GM06990 (cell line): ENCODE data around the gene ETFB.

Source experiments
- DNase-seq: peaks from one replicate; pipeline ENCODE4 v3.0.0-alpha.2; 2011; ENCODE audit not compliant: insufficient read length; ENCODE audit errors: extremely low read depth
- H3K27me3 ChIP-seq: replicated peaks from 2 replicates; pipeline ENCODE4 v1.6.0; 2011; ENCODE audit warnings: low read length; ENCODE audit not compliant: control insufficient read depth, insufficient read depth
- H3K36me3 ChIP-seq: 2 replicates; pipeline ENCODE4 v1.5.1; 2011; ENCODE audit warnings: low read length; ENCODE audit not compliant: control insufficient read depth, insufficient read depth
- H3K4me3 ChIP-seq: replicated peaks from 2 replicates; pipeline ENCODE4 v1.5.1; 2011; ENCODE audit warnings: low read depth, mild to moderate bottlenecking, control low read depth, low read length
- CTCF ChIP-seq: IDR thresholded peaks from 2 replicates; pipeline ENCODE4 v1.5.1; 2011; ENCODE audit warnings: low read length, control low read depth, mild to moderate bottlenecking, inconsistent platforms; ENCODE audit not compliant: insufficient read depth, poor library complexity, severe bottlenecking

Gene ETFB

DNA sequence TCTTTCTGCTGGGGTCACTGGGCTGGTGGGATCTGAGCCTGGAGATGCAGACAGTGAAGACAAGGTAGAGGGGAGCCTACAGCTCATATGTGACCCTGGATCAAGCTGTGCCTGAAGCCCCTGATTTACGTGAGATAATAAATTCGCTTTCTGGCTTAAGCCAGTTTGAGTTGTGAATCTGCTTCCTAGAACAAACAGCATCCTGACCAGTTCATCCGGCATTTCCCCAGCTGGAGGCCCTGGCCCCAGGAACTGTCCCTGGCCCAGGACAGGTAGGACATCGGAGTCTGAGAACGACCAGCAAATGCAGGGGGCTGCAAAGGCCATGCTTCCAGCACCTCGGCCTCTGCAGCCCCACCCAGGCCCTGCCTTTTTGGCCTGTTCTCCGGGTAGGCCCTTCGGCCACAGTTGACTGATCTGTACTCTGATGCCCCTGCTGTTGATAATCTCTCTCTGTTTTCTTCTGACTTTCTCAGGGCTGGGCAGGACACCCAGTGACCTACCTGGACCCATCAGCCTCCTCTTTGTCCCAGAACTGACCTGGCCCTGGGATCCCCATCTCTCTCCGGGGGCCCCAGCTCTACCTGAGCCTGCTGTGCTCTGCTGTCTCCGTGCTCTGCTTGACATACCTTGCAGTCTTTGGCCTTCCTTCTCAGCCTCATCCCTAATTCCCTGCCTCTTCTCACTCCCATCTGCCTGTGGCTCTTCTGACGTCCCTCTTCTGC is 14.8 kb downstream of the ETFB start:
- Histone ChIP-seq H3K27me3 (no peaks in the 10 kb centered on the region), H3K4me3 (no peak overlapping the region), H3K36me3 (peaks cover 21% of the 10 kb centered on the region)
- no peak for DNase-seq
- no peak for TF ChIP-seq CTCF

DNA sequence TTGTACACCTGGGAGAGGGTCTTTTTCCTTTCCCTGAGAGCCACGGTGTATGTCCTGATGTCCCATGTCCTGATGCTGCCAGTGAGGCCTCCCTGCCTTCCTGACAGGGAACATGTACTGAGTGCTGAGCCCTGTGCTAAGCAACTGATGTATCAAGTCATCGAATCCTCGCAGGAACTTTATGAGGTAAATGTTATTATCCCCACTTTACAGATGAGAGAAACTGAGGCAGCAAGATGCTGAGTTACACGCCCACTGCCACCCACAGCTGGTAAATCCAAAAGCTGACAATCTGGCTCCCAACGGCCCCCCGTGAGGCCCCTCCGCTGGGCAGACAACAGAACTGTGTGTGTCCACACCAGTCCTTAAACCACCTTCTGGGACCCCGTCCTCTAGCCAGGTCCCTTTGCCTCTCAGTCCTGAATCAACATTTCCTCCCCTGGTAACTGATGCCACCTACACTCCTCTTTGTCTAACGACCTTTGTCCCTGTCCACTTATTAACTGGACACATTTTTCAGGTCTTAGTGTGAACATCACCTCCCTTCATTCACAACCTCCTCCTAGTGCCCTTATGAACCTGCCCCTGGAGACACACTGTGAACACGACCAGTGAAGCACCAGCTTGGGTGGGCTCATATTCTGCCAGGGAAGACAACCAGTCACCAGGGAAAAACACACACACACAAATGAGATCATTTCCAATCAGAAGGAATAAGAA is 18.8 kb downstream of the ETFB start:
- Histone ChIP-seq H3K27me3 (no peaks in the 10 kb centered on the region), H3K36me3 (peaks cover 22% of the 10 kb centered on the region), H3K4me3 (no peak overlapping the region)
- TF ChIP-seq CTCF: no peak
- no peak for DNase-seq

- TF ChIP-seq CTCF: no peak
These were observed 19.4 kb downstream of the ETFB start for GRCh38 chr19:51346742-51347141.

GRCh38 chr19:51345076-51345620 is 21.0 kb downstream of the ETFB start:
- no peak for DNase-seq
- H3K36me3 ChIP-seq: peaks cover 12% of the 10 kb centered on the region
- no peaks in the 10 kb centered on the region for H3K27me3 ChIP-seq
- no peak overlapping the region for H3K4me3 ChIP-seq
- no peak for TF ChIP-seq CTCF

More at GRCh38 chr19:51346742-51347141, 19.4 kb downstream of the ETFB start:
- no peak for DNase-seq
- H3K4me3 ChIP-seq: no peak overlapping the region
- H3K27me3 ChIP-seq: no peaks in the 10 kb centered on the region
- peaks cover 22% of the 10 kb centered on the region for H3K36me3 ChIP-seq

DNA sequence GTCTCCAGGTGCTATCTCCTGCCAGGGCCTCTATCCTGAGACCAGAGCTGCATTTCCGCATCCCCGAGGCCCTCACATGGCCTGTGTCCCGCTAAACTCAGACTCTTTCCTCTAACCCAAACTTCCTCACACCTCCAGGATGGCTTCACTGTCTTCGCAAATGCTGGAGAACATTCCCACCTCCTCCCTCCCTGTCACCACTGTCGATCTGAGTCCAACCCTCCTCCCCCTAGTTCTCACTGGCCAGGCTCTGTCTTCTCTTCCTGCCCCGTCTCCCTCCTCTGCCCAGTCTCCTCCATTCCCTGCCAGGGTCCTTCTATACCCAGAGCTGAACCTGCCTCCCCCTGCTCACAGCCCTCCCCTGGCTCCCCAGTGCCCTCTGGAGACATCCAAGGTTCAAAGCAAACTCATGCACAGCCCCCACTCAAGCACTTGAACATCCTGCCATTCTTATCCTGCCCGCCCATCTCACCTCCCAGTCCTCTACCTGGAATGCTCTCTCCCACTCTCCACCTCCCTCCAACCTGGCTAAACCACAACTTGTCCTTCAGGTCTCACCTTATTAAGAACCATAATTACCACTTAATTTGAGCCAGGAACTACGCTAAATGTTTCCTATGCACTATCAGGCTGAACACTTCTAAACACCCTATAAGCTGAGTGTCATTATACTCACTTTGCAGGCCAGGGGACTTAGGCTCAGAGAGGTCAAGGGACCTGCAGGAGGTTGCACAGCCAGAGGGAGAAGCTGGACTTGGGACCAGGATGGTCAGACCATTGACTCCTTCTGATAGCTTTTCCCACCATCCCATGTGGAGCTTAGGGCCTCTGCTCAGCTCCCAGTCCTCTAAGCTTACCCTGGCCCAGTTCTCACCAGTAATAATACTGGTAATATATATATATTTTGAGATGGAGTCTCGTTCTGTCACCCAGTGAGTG is 23.3 kb downstream of the ETFB start:
- no peak for TF ChIP-seq CTCF
- H3K36me3 ChIP-seq: peaks cover 9% of the 10 kb centered on the region
- H3K4me3 ChIP-seq: no peak overlapping the region
- DNase-seq: no peak
- no peaks in the 10 kb centered on the region for H3K27me3 ChIP-seq
